ENCODE results near the gene MARCHF2. TPM values are rescaled to one million over a fixed set of nuclear protein-coding genes. Genes with fewer than 3 reads are reported as not detected.

The MARCHF2 gene
- polyA plus RNA-seq, 1 donor from 2014 or later, result 67.9 TPM

GRCh38 chr19:8421484-8422461 is 8.7 kb downstream of the MARCHF2 start:
- H3K9me2 ChIP-seq (ENCODE audit: insufficient read depth, low read length), result no peaks in the 10 kb centered on the region
- H3K27ac ChIP-seq (ENCODE audit: low read length), result no peak overlapping the region

GRCh38 chr19:8423817-8424223 is 10.7 kb downstream of the MARCHF2 start:
- H3K27me3 ChIP-seq (ENCODE audit: insufficient read depth, low read depth, low read length), result no peaks in the 10 kb centered on the region
- H3K27ac ChIP-seq (ENCODE audit: low read length), result no peak overlapping the region
- H2AFZ ChIP-seq (ENCODE audit: low read depth, low read length), result no peak overlapping the region
- no peaks in the 10 kb centered on the region for H3K9me3 ChIP-seq (ENCODE audit: low read length)
- no peak overlapping the region for H3K9ac ChIP-seq (ENCODE audit: low read length)
- H3K4me3 ChIP-seq (ENCODE audit: low read length), result no peak overlapping the region
- H3K36me3 ChIP-seq (ENCODE audit: insufficient read depth, low read length), result no peaks in the 10 kb centered on the region
- H4K20me1 ChIP-seq (ENCODE audit: insufficient read depth), result no peaks in the 10 kb centered on the region
- no peaks in the 10 kb centered on the region for H3K79me2 ChIP-seq (replicated peaks; ENCODE audit: insufficient read depth, low read length)
- no peaks in the 10 kb centered on the region for H3K9me2 ChIP-seq (ENCODE audit: insufficient read depth, low read length)
- H3K4me2 ChIP-seq (ENCODE audit: low read length), result no peak overlapping the region
- no peaks in the 10 kb centered on the region for H3F3A ChIP-seq (ENCODE audit: insufficient read depth, low read length, poor library complexity, severe bottlenecking)
- TF ChIP-seq, protein P1, sequence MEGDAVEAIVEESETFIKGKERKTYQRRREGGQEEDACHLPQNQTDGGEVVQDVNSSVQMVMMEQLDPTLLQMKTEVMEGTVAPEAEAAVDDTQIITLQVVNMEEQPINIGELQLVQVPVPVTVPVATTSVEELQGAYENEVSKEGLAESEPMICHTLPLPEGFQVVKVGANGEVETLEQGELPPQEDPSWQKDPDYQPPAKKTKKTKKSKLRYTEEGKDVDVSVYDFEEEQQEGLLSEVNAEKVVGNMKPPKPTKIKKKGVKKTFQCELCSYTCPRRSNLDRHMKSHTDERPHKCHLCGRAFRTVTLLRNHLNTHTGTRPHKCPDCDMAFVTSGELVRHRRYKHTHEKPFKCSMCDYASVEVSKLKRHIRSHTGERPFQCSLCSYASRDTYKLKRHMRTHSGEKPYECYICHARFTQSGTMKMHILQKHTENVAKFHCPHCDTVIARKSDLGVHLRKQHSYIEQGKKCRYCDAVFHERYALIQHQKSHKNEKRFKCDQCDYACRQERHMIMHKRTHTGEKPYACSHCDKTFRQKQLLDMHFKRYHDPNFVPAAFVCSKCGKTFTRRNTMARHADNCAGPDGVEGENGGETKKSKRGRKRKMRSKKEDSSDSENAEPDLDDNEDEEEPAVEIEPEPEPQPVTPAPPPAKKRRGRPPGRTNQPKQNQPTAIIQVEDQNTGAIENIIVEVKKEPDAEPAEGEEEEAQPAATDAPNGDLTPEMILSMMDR (IDR thresholded peaks at IDR 0.05; ENCODE audit: poor library complexity, severe bottlenecking), result no peak
- TF ChIP-seq EZH2 (IDR thresholded peaks at IDR 0.05; ENCODE audit: borderline replicate concordance, insufficient read depth, low read length, poor library complexity, severe bottlenecking) (no peak), POLR2AphosphoS5 (IDR thresholded peaks at IDR 0.05) (no peak), SMC3 (conservative IDR thresholded peaks at IDR 0.05; ENCODE audit: poor library complexity) (no peak), EP300 (conservative IDR thresholded peaks at IDR 0.05; ENCODE audit: poor library complexity, severe bottlenecking) (no peak), MXI1 (conservative IDR thresholded peaks at IDR 0.05; ENCODE audit: poor library complexity, severe bottlenecking) (no peak), RAD21 (conservative IDR thresholded peaks at IDR 0.05) (no peak)
- TF ChIP-seq, protein P2, sequence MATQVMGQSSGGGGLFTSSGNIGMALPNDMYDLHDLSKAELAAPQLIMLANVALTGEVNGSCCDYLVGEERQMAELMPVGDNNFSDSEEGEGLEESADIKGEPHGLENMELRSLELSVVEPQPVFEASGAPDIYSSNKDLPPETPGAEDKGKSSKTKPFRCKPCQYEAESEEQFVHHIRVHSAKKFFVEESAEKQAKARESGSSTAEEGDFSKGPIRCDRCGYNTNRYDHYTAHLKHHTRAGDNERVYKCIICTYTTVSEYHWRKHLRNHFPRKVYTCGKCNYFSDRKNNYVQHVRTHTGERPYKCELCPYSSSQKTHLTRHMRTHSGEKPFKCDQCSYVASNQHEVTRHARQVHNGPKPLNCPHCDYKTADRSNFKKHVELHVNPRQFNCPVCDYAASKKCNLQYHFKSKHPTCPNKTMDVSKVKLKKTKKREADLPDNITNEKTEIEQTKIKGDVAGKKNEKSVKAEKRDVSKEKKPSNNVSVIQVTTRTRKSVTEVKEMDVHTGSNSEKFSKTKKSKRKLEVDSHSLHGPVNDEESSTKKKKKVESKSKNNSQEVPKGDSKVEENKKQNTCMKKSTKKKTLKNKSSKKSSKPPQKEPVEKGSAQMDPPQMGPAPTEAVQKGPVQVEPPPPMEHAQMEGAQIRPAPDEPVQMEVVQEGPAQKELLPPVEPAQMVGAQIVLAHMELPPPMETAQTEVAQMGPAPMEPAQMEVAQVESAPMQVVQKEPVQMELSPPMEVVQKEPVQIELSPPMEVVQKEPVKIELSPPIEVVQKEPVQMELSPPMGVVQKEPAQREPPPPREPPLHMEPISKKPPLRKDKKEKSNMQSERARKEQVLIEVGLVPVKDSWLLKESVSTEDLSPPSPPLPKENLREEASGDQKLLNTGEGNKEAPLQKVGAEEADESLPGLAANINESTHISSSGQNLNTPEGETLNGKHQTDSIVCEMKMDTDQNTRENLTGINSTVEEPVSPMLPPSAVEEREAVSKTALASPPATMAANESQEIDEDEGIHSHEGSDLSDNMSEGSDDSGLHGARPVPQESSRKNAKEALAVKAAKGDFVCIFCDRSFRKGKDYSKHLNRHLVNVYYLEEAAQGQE (IDR thresholded peaks at IDR 0.05; ENCODE audit: borderline replicate concordance), result no peak

More at GRCh38 chr19:8421484-8422461, 8.7 kb downstream of the MARCHF2 start:
- Histone ChIP-seq H3K4me2 (ENCODE audit: low read length) (no peak overlapping the region), H4K20me1 (ENCODE audit: insufficient read depth) (no peaks in the 10 kb centered on the region), H2AFZ (ENCODE audit: low read depth, low read length) (no peak overlapping the region), H3K79me2 (replicated peaks; ENCODE audit: insufficient read depth, low read length) (no peaks in the 10 kb centered on the region), H3K36me3 (ENCODE audit: insufficient read depth, low read length) (no peaks in the 10 kb centered on the region), H3K9ac (ENCODE audit: low read length) (no peak overlapping the region), H3K9me3 (ENCODE audit: low read length) (no peaks in the 10 kb centered on the region), H3F3A (ENCODE audit: insufficient read depth, low read length, poor library complexity, severe bottlenecking) (no peaks in the 10 kb centered on the region), H3K4me3 (ENCODE audit: low read length) (no peak overlapping the region), H3K27me3 (ENCODE audit: insufficient read depth, low read depth, low read length) (no peaks in the 10 kb centered on the region)
- TF ChIP-seq, protein P2 (IDR thresholded peaks at IDR 0.05; ENCODE audit: borderline replicate concordance), result no peak
- TF ChIP-seq MXI1 (conservative IDR thresholded peaks at IDR 0.05; ENCODE audit: poor library complexity, severe bottlenecking) (no peak), SMC3 (conservative IDR thresholded peaks at IDR 0.05; ENCODE audit: poor library complexity) (no peak), RAD21 (conservative IDR thresholded peaks at IDR 0.05) (no peak), EZH2 (IDR thresholded peaks at IDR 0.05; ENCODE audit: borderline replicate concordance, insufficient read depth, low read length, poor library complexity, severe bottlenecking) (no peak), POLR2AphosphoS5 (IDR thresholded peaks at IDR 0.05) (no peak), TAF1 (IDR thresholded peaks at IDR 0.05; ENCODE audit: low read depth) (no peak), EP300 (conservative IDR thresholded peaks at IDR 0.05; ENCODE audit: poor library complexity, severe bottlenecking) (no peak)
- TF ChIP-seq, protein P1 (IDR thresholded peaks at IDR 0.05; ENCODE audit: poor library complexity, severe bottlenecking), result no peak

All from neural cell (in vitro differentiated cells).